GM18517 (cell line): ENCODE data around the gene MTMR3.

ENCODE experiments used
- ATAC-seq: cut with Tn5 transposase; IDR thresholded peaks from one replicate; pipeline ENCODE4 v1.9.1; 2021; ENCODE audit warnings: mild to moderate bottlenecking, moderate library complexity; ENCODE audit not compliant: unreplicated experiment

Gene MTMR3

GRCh38 chr22:29998627-29999384, 115.8 kb downstream of the MTMR3 start:
- ATAC-seq = no peak

DNA sequence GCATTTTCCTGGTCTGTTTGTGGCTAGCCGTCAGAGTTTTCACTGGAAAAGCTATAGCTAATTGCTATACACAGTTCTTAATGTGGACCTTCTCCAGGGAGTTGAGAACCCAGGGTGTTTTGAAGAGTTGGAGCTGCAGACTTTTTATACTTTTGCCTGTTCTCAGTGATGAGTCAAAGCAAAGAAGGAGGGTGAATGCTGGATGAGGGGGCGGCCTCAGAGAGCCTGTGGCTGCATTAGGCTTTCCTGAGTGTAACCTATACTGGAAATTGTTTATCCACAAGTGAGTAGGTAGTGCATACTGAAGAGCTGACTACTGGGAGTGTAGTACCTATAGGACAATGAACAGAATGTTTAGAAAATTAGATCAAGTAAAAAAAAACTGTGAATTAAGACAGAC, 117.6 kb downstream of the MTMR3 start:
- ATAC-seq = no peak

GRCh38 chr22:30001459-30001858, 118.5 kb downstream of the MTMR3 start:
- ATAC-seq = no peak

- ATAC-seq = no peak
These were observed 120.0 kb downstream of the MTMR3 start for GRCh38 chr22:30002861-30003486.

DNA sequence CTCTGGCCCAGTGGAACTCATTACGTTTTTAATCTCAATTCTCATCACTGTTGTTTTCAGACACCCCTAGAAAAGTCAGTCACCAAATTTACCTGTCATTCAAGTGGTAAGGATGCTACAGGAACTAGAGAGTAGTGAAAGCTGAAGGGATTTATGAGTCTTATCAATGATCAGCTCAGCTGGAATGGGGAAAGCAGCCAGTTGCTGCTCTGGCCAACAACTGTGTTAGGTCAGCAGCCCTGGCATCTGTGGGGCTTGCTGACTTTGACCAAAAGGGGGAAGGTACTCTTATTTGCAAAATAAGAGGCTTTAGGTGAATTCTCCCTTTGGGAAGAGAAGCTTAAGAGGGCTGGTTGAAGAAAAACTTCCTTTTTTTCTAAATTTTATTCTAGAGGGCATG, 121.1 kb downstream of the MTMR3 start:
- no peak for ATAC-seq

DNA sequence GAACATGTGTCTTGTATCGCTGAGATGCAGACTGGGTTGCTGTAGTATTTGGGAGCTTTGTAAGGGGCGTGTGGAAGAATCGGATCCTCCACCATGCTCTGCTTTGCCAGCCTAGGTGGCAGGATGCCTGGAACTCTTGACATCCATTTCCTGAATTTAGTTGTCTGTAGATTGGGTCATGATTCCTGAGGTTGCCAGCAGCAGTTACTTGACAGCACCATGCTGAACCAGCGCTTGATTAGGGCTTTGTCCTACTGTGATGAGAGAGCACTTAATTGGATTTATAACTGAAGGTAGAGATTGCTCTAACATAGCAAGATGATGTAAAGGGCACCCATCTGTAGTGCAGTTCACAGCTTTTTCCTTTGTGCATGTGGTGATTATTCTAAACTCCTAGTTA, 121.7 kb downstream of the MTMR3 start:
- no peak for ATAC-seq

GRCh38 chr22:30005213-30005857, 122.4 kb downstream of the MTMR3 start:
- ATAC-seq = no peak

GRCh38 chr22:30007361-30007760, 124.4 kb downstream of the MTMR3 start:
- no peak for ATAC-seq

- no peak for ATAC-seq
These were observed 125.4 kb downstream of the MTMR3 start for GRCh38 chr22:30008401-30008800.

- no peak for ATAC-seq
These were observed 126.5 kb downstream of the MTMR3 start for GRCh38 chr22:30009478-30009877.

GRCh38 chr22:30010789-30011405, 127.9 kb downstream of the MTMR3 start:
- no peak for ATAC-seq

DNA sequence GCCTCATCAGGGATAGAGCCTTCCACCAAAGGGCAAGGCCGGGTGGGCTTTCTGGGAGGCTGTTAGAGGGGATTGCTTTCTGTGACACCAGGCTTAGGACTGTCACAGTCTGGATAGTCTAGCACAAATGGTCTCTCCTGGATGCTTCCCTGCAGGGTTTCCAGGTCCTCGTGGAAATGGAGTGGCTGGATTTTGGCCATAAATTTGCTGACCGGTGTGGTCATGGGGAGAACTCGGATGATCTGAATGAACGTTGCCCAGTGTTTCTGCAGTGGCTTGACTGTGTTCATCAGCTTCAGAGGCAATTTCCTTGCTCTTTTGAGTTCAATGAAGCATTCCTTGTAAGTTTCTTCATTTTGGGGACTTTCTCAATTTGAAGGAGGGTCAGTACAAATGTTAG, 130.2 kb downstream of the MTMR3 start:
- ATAC-seq = no peak

GRCh38 chr22:30014244-30014643, 131.3 kb downstream of the MTMR3 start:
- ATAC-seq = no peak

GRCh38 chr22:30015229-30015797, 132.3 kb downstream of the MTMR3 start:
- no peak for ATAC-seq

GRCh38 chr22:30015846-30016245, 132.9 kb downstream of the MTMR3 start:
- no peak for ATAC-seq

- ATAC-seq = no peak
These were observed 133.6 kb downstream of the MTMR3 start for GRCh38 chr22:30016596-30016995.

DNA sequence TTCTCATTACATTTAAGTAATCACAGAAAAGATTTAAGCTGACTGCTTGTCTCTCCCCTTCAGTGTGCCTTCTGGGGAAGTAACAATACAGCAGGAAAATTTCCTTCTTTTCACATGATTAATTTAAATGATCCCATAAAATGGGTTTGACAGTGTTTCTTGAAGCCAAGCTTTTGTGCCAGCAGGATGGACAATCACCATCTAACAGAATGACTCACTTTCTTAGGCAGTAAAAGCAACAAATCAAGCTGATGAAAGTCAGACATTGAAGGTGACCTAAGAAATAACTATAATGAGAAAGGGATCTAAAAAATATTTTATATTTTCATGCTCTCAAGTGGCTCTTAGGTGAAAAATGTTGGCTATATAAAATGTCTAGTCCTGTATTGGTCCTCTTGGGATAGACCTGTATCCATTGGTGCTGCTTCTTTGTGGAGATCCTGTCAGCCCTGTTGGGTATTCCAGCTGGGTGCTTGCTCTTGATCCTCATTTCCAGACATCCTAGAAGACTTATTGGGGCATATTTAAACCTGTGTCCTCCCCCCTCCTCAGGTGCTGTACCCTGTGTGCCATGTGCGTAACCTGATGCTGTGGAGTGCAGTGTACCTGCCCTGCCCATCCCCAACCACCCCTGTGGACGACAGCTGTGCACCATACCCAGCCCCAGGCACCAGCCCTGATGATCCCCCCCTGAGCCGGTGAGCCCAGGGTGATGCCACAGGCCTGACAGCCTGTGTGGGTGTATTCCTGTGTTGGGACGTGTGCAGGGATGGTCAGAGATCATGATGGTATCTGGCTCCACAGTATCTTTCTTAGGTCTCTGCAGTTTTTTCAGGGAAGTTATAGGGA, 134.6 kb downstream of the MTMR3 start:
- no peak for ATAC-seq

DNA sequence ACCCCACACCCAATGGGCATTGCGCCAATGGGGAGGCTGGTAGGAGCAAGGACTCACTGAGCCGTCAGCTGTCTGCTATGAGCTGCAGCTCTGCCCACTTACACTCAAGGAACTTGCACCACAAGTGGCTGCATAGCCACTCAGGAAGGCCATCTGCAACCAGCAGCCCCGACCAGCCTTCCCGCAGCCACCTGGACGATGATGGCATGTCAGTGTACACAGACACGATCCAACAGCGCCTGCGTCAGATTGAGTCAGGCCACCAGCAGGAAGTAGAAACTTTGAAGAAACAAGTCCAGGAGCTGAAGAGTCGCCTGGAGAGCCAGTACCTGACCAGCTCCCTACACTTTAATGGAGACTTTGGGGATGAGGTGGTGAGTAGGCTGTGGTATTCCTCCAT, 137.5 kb downstream of the MTMR3 start:
- ATAC-seq = no peak

DNA sequence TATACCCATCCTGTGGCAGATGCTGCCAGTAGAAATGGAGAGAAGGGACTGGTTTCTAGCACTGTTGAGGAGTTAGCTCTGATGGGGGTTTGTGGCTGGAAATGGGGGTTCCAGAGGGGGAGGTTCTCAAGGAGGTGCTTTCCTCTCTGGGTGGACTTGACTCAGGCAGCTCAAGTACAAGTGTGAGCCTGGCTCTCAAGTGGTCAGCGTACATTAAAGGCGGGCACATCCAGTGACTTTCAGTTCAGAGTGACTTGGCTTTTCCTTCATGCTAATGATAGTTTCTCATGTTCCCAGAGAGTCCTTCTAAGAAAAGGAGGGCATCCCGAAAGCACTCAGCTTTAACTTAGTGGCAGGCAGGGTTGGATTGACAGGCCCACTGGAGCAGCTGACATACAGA, 138.4 kb downstream of the MTMR3 start:
- no peak for ATAC-seq

GRCh38 chr22:30021881-30022619, 139.1 kb downstream of the MTMR3 start:
- no peak for ATAC-seq
